Raji (cell line): Measurements from ENCODE around the gene TIMM17A.

Experiments
- POLR2A ChIP-seq: IDR thresholded peaks from 2 replicates; pipeline ENCODE4 v1.6.1; 2011; ENCODE audit warnings: low read depth, low read length, control low read depth; ENCODE audit not compliant: insufficient read depth

TIMM17A gene

GRCh38 chr1:201930803-201931202, 24.5 kb upstream of the TIMM17A start:
- TF ChIP-seq POLR2A: no peak

- TF ChIP-seq POLR2A: no peak
These were observed 21.4 kb upstream of the TIMM17A start for GRCh38 chr1:201933840-201934430.

- no peak for TF ChIP-seq POLR2A
These were observed 17.6 kb upstream of the TIMM17A start for GRCh38 chr1:201937624-201938213.

GRCh38 chr1:201938440-201939035, 16.8 kb upstream of the TIMM17A start:
- no peak for TF ChIP-seq POLR2A

GRCh38 chr1:201939148-201939547, 16.2 kb upstream of the TIMM17A start:
- no peak for TF ChIP-seq POLR2A

GRCh38 chr1:201939574-201939973, 15.7 kb upstream of the TIMM17A start:
- no peak for TF ChIP-seq POLR2A

- no peak for TF ChIP-seq POLR2A
These were observed 13.7 kb upstream of the TIMM17A start for GRCh38 chr1:201941420-201942128.

GRCh38 chr1:201942129-201942495, 13.2 kb upstream of the TIMM17A start:
- no peak for TF ChIP-seq POLR2A

- TF ChIP-seq POLR2A: no peak
These were observed 11.3 kb upstream of the TIMM17A start for GRCh38 chr1:201944002-201944401.

GRCh38 chr1:201944639-201945038, 10.7 kb upstream of the TIMM17A start:
- TF ChIP-seq POLR2A: no peak

GRCh38 chr1:201945157-201945556, 10.1 kb upstream of the TIMM17A start:
- TF ChIP-seq POLR2A: no peak

- TF ChIP-seq POLR2A: no peak
These were observed 9.5 kb upstream of the TIMM17A start for GRCh38 chr1:201945863-201946223.

- TF ChIP-seq POLR2A: no peak
These were observed 8.9 kb upstream of the TIMM17A start, which contains the start of gene LMOD1 for GRCh38 chr1:201946224-201946908. Gene LMOD1, minus strand, starts transcription at chr1:201946548. Its CDS starts 208 bp downstream, at chr1:201946340.

- no peak for TF ChIP-seq POLR2A
These were observed 7.7 kb upstream of the TIMM17A start for GRCh38 chr1:201947697-201948008.

- no peak for TF ChIP-seq POLR2A
These were observed 5.8 kb upstream of the TIMM17A start for GRCh38 chr1:201949491-201949890.

- TF ChIP-seq POLR2A: no peak
These were observed 867 bp upstream of the TIMM17A start for GRCh38 chr1:201954263-201955008.

GRCh38 chr1:201955729-201956143, 433 bp downstream of the TIMM17A start:
- no peak for TF ChIP-seq POLR2A
